ENCODE measurements around the gene STN1.
A peak's percentile ranks its signal among the peaks of the same experiment; 100 is the strongest.

The STN1 gene

GRCh38 chr10:103929381-103929921, 11.5 kb upstream of the STN1 start:
- no peak for DNase-seq

GRCh38 chr10:103928784-103929183, 10.8 kb upstream of the STN1 start:
- no peak for DNase-seq

GRCh38 chr10:103926722-103927319, 8.8 kb upstream of the STN1 start:
- no peak for DNase-seq

- DNase-seq: no peak
Measured at GRCh38 chr10:103925591-103925990, 7.6 kb upstream of the STN1 start.

GRCh38 chr10:103923502-103923901, 5.5 kb upstream of the STN1 start:
- DNase-seq: no peak

- no peak for DNase-seq
Measured at GRCh38 chr10:103922659-103923058, 4.7 kb upstream of the STN1 start.

- DNase-seq: peak in 24 of 58 donors; percentile 2 to 60 (median 25)
Measured at GRCh38 chr10:103921750-103922195, 3.8 kb upstream of the STN1 start.

GRCh38 chr10:103921248-103921647, 3.3 kb upstream of the STN1 start:
- DNase-seq: no peak

- DNase-seq: no peak
Measured at GRCh38 chr10:103919648-103920025, 1.7 kb upstream of the STN1 start.

- DNase-seq: peak in 32 of 58 donors; percentile 17 to 77 (median 57)
Measured at GRCh38 chr10:103917302-103918052, 507 bp downstream of the STN1 start.

GRCh38 chr10:103916876-103917275, 1.1 kb downstream of the STN1 start:
- no peak for DNase-seq

- DNase-seq: no peak
Measured at GRCh38 chr10:103916254-103916653, 1.7 kb downstream of the STN1 start.

GRCh38 chr10:103915796-103916195, 2.2 kb downstream of the STN1 start:
- no peak for DNase-seq

GRCh38 chr10:103912759-103913158, 5.2 kb downstream of the STN1 start:
- no peak for DNase-seq

- DNase-seq: no peak
Measured at GRCh38 chr10:103911021-103911459, 6.9 kb downstream of the STN1 start.

GRCh38 chr10:103910442-103911012, 7.5 kb downstream of the STN1 start:
- no peak for DNase-seq

GRCh38 chr10:103905441-103905840, 12.5 kb downstream of the STN1 start:
- DNase-seq: peak in 1 of 58 donors; percentile 32

GRCh38 chr10:103901299-103901698, 16.7 kb downstream of the STN1 start:
- DNase-seq: no peak

- no peak for DNase-seq
Measured at GRCh38 chr10:103899312-103899711, 18.7 kb downstream of the STN1 start.

GRCh38 chr10:103897241-103897774, 20.7 kb downstream of the STN1 start:
- peak in 6 of 58 donors; percentile 2 to 60 (median 16) for DNase-seq

- DNase-seq: no peak
Measured at GRCh38 chr10:103896225-103896624, 21.8 kb downstream of the STN1 start.

All from anterior cingulate cortex (tissue), 58 donors.